Activated CD8-positive, alpha-beta memory T cell treated with anti-CD3 and anti-CD28 coated beads for 36 hours (primary cell): ENCODE results near the gene RAB7A. TPM values are rescaled to one million over a fixed set of nuclear protein-coding genes. Genes with fewer than 3 reads are reported as not detected.

ENCODE experiments used
- CTCF ChIA-PET: fragments of 350-600 bp; sonication (Branson Sonifier 250); formaldehyde crosslinking; loops from one replicate; lab custom pipeline; 2021; ENCODE audit warnings: antibody characterized with exemption; lab: Charles Lee
- POLR2A ChIA-PET: fragments of 350-600 bp; sonication (Branson Sonifier 250); formaldehyde crosslinking; loops from one replicate; lab custom pipeline; 2021; ENCODE audit warnings: antibody characterized with exemption; lab: Charles Lee
- total RNA-seq, 2 experiments: library from RNA; stranded (reverse); gene quantifications; one replicate each; pipeline ENCODE4 v1.2.3, GENCODE V29; 2021

Gene RAB7A
- total RNA-seq, result 100 to 1,000 TPM; 280 to 286 TPM

DNA sequence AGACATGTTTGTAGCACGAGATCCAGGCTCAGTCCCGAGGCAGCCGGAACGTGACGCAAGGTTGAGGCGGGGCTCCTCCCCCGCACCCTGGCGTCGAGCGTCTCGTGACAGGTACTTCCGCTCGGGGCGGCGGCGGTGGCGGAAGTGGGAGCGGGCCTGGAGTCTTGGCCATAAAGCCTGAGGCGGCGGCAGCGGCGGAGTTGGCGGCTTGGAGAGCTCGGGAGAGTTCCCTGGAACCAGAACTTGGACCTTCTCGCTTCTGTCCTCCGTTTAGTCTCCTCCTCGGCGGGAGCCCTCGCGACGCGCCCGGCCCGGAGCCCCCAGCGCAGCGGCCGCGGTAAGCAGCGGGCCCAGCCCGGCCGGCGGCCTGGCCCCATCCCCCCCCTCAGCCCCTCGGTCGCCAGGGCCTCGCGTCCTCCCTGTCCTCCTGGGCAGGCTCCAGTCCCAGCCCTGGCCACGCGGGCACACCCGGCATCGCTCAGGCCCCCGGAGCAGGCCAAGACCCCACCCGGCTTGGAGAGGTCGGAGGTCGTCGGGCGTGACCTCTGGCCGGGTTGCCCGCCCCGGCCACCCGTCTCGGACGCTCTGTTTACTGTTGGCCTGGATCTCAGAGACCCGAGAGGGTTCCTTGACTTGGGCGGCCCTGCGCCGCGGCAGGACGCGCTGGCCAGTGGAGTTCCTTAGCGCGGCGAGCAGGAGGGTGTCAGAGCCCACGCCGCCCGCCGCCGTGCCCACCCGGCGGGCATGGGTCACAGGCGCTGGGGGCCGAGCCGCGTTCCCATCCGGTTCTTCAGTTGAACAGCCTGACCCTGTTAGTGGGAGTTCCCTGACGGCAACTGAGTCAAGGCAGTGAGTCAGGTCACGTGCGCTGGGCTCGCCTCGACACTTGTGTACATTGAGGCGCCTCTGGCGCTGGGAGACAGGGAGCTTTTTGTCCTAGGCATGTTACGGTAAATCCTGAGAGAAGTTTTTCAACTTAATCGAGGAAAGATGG lies at the start of gene RAB7A:
Gene RAB7A (plus strand): TSS at position 161 of the 994 bp plus-strand sequence. CDS start 69,185 bp downstream, outside the sequence.
- POLR2A ChIA-PET, result interaction anchor here (0.5 to 1.7 kb wide), 4 partner anchors 61 to 590 kb away, joined by 3 to 6 read pairs (median 4); a partner anchor contains a TSS
- CTCF ChIA-PET, result interaction anchor here (1.1 to 1.2 kb wide), 5 partner anchors 45 to 72 kb away, joined by 3 to 4 read pairs (median 3); no protein-coding TSS in a partner anchor

DNA sequence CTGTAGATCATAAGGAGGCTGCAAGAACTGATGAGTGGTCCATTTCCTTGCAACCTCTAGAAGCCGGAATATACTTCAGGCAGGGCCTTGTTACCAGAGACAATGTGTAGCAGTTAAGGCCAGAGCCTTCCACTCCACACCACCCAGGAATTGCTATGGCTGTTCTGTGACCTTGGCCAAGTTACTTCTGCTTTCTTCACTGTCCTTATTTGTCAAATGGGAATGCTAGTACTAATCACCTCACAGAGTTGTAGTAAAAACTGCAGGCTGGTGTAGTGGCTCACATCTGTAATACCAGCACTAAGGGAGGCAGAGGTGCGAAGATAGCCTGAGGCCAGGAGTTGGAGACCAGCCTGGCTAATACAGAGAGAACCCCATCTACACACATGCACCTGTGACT lies 46.6 kb upstream of the RAB7A start:
- POLR2A ChIA-PET, result no interaction called here
- CTCF ChIA-PET, result no interaction called here

- ChIA-PET CTCF (interaction anchor here (0.6 to 2.0 kb wide), 18 partner anchors 10 to 198 kb away, joined by 3 to 14 read pairs (median 3); partner anchors contain the start of genes RAB7A and RPN1), POLR2A (interaction anchor here (1.0 to 1.7 kb wide), 3 partner anchors 47 to 198 kb away, joined by 3 to 5 read pairs (median 4); no protein-coding TSS in a partner anchor)
Measured at GRCh38 chr3:128680603-128681368, 45.2 kb upstream of the RAB7A start.

GRCh38 chr3:128681369-128681829 lies 44.6 kb upstream of the RAB7A start:
- POLR2A ChIA-PET, result interaction anchor here (1.2 to 1.7 kb wide), 2 partner anchors 46 to 197 kb away, joined by 4 to 5 read pairs; no protein-coding TSS in a partner anchor
- CTCF ChIA-PET, result interaction anchor here (0.7 to 2.0 kb wide), 11 partner anchors 10 to 194 kb away, joined by 3 to 14 read pairs (median 3); partner anchors contain the start of gene RAB7A

GRCh38 chr3:128683957-128684356 lies 42.0 kb upstream of the RAB7A start:
- ChIA-PET POLR2A (interaction anchor here (0.6 kb wide), 1 partner anchor 10 kb away, joined by 3 read pairs; no protein-coding TSS in a partner anchor), CTCF (no interaction called here)

DNA sequence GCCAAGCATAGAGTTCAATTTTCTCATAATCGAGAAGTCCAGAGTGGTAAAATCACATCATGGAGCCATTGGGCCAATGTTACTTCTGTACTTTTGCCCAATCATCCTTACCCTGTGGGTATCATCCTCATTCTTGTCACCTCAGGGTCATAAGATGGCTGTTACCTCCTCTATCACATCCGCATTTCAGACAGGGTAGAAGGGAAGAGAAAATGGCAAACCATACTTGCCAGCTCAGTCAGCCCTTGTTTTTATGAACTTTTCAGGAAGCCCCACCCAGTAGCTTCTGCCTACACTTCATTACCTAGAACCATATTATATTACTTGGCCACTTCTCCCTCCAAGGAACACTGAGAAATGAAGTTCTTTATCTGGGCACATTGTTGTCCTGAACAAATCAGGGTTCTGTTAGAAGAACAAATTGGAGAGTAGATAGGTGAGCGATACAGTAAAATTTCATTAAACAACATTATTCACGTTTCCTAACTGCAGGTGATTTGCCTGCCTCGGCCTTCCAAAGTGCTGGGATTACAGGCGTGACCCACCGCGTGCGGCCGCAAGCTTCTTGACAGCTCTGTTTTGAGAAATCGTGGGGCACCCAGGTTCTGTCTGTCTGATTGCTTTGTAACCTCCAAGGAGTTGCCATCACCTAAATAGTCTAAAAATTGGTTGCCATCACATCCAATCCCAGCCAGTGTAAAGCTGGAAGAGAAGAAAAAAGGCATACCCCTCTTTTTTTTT lies 40.8 kb upstream of the RAB7A start:
- CTCF ChIA-PET, result interaction anchor here (1.0 kb wide), 1 partner anchor 103 kb away, joined by 3 read pairs; no protein-coding TSS in a partner anchor

DNA sequence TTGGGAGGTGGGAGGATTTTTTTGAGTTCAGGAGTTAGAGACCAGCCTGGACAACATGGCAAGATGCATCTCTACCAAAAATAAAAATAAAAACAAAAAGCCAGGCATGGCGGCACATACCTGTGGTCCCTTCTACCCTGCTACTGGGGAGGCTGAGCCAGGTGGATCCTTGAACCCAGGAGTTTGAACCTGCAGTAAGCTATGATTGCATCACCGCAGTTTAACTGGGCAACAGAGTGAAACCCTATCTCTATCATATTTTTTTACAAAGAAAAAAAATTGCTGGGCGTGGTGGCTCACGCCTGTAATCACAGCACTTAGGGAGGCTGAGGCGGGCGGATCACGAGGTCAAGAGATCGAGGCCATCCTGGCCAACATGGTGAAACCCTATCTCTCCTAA lies 39.5 kb upstream of the RAB7A start:
- ChIA-PET POLR2A (no interaction called here), CTCF (interaction anchor here (0.6 kb wide), 1 partner anchor 547 kb away, joined by 4 read pairs; no protein-coding TSS in a partner anchor)

More for the DNA sequence above, 40.8 kb upstream of the RAB7A start:
- POLR2A ChIA-PET, result interaction anchor here (0.6 kb wide), 2 partner anchors 171 to 220 kb away, joined by 4 to 6 read pairs; no protein-coding TSS in a partner anchor

DNA sequence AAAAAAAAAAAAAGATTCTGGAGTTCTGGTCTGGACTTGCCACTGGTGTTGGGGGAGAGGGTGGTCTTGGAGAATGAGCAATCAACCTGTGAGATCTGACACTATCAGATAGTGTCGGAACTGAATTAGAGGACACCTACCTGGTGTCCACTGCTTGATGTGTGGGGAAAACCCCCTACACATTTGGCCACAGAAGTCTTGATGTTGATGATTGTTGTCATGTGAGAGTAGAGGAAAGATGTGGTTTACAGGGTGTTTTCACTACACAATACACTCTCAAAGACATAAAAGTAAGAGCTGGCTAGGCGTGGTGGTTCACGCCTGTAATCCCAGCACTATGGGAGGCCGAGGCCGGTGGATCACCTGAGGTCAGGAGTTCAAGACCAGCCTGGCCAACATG lies 36.9 kb upstream of the RAB7A start:
- ChIA-PET POLR2A (no interaction called here), CTCF (no interaction called here)

- CTCF ChIA-PET, result no interaction called here
- POLR2A ChIA-PET, result no interaction called here
Measured at GRCh38 chr3:128693696-128694095, 32.3 kb upstream of the RAB7A start.

- CTCF ChIA-PET, result interaction anchor here (0.7 kb wide), 1 partner anchor 192 kb away, joined by 3 read pairs; no protein-coding TSS in a partner anchor
- POLR2A ChIA-PET, result no interaction called here
Measured at GRCh38 chr3:128697341-128697740, 28.6 kb upstream of the RAB7A start.

- POLR2A ChIA-PET, result interaction anchor here (0.7 kb wide), 1 partner anchor 52 kb away, joined by 4 read pairs; no protein-coding TSS in a partner anchor
- CTCF ChIA-PET, result interaction anchor here (0.6 kb wide), 1 partner anchor 64 kb away, joined by 3 read pairs; no protein-coding TSS in a partner anchor
Measured at GRCh38 chr3:128698211-128699047, 27.6 kb upstream of the RAB7A start.

DNA sequence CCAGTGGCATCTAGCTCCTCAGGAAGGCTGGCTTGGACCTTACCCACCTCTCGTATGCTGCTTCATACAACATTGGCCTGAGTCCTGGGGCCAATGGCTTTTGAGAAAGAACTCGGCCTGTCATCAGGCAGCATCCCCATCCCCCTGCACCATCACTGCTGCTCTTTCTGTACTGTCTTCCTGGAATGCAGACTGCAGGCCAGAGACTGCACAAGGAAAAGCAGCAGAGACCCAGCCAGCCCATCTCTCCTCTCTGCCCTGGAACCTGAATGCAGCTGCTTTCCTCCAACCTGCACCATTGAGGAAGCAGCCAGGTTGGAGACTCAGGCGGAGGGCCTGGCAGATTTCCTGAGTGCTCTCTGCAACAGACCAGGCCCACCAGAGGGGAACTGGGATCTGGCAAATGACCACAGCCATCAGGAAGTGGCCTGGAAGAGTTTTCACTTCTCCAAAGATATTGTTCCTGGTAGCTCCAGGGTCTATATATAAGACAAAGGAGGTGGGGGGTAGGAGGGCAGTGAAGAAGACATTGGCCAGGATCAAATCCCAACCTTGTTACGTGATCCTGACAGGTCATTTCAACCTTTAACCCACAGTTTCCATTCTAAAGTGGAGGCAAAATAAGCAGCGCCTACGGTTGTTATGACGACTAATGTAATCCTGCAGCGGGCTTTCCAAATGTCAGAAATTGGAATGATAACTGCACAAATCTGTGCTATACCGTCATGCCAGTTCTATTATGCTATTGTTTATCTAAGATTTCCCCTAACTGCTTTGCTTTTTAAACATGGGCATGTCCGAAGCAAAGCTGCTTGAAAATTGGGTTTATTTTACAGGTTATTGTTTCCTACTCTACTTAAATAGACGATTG lies 24.4 kb upstream of the RAB7A start:
- CTCF ChIA-PET, result no interaction called here
- POLR2A ChIA-PET, result no interaction called here

DNA sequence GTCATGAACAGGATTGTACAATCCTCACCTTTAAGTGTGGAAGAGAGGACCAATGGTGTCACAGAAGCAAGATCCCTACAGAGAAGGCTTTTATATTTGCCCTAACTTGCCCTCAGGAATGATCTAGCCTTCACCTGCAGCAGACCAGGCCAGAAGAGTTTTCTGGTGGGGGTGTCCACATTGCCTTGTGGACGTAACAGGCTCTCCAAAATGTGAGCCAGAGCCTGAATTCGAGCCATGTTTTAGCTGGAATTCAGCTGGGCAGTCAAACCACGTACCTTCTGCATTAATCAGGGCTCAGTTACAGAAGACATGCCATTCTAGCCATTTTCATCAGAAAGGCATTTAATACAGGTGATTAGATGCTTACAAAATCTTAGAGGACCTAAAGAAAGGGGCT lies 23.6 kb upstream of the RAB7A start:
- ChIA-PET POLR2A (no interaction called here), CTCF (interaction anchor here (1.3 kb wide), 1 partner anchor 48 kb away, joined by 3 read pairs; no protein-coding TSS in a partner anchor)

GRCh38 chr3:128703561-128703960 lies 22.4 kb upstream of the RAB7A start:
- POLR2A ChIA-PET, result no interaction called here
- CTCF ChIA-PET, result interaction anchor here (0.8 to 1.3 kb wide), 2 partner anchors 23 to 49 kb away, joined by 3 to 6 read pairs; no protein-coding TSS in a partner anchor

DNA sequence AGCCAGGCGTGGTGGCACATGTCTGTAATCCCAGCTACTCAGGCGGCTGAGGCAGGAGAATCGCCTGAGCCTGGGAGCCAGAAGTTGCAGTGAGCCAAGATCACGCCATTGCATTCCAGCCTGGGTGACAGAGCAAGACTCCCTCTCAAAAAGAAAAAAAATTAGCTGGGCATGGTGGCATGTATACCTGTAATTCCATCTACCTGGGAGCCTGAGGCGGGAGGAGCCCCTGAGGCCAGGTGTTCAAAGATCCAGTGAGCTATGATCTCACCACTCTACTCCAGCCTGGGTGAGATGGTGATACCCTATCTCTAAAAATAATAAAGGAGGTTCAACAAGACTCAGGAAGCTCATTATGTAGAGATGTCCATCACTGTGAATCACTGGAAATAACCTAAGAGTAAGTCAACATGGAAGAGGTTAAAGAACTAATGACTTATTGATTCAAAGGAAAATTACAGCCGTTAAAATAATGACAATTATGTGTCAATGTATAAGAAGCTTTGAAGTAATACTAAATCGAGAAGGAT lies 19.8 kb upstream of the RAB7A start:
- CTCF ChIA-PET, result interaction anchor here (1.6 kb wide), 1 partner anchor 25 kb away, joined by 3 read pairs; no protein-coding TSS in a partner anchor
- POLR2A ChIA-PET, result no interaction called here
